Measurements from ENCODE around the gene CCT3.
A peak's percentile ranks its signal among the peaks of the same experiment; 100 is the strongest.
"Not testable (repeated sequence)": the region's sequence is repeated elsewhere in the genome, so short reads cannot be mapped to it uniquely, and the experiment has no call there.

The CCT3 gene

GRCh38 chr1:156336242-156336641 is 1.9 kb downstream of the CCT3 start:
- DNase-seq (ENCODE audit: low read depth in 3 of 3) = no peak

GRCh38 chr1:156323179-156323578 is 14.9 kb downstream of the CCT3 start:
- DNase-seq (ENCODE audit: low read depth in 3 of 3) = not testable (repeated sequence)

GRCh38 chr1:156320560-156320959 is 17.5 kb downstream of the CCT3 start:
- DNase-seq (ENCODE audit: low read depth in 3 of 3) = no peak

DNA sequence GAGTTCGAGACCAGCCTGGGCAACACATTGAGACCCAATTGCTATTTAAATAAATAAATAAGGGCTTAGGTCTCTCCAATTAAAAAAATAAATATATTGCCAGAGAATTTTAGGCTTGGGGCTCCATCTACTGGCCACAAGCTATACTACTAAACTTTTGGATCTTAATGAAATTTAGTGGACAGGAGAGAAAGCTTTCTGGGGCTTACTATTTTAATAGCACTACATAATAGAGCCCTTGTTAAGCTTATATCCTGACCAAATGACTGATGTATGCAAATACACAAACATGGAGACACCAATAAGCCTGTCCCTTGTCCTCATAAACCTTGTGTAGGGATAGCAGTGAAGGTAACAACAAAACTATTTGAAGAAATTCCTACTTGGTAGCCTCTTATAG is 18.4 kb downstream of the CCT3 start:
- DNase-seq (ENCODE audit: low read depth in 3 of 3) = no peak

DNA sequence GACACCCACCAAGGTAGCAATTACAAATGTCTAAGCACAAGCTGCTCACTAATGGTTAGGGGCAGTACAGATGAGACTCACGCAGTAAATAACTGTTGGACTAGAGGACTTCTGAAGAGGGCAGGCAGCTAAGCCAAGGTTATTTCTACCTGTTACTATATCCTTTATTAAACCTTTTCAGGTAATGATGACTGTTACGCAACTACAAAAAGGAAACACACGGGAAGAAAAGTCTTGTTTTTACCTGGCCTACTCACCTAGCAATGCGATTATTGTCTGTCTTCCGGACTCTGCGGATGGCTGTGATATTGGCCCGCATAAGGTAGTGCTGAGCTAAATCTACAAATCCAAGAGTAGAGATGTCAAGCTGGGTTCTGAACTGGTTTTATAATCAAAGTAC is 21.2 kb downstream of the CCT3 start:
- no peak for DNase-seq (ENCODE audit: low read depth in 3 of 3)

- DNase-seq (ENCODE audit: low read depth in 3 of 3) = no peak
Measured at GRCh38 chr1:156310962-156311361, 27.1 kb downstream of the CCT3 start.

GRCh38 chr1:156308078-156308477 is 30.0 kb downstream of the CCT3 start:
- no peak for DNase-seq (ENCODE audit: low read depth in 3 of 3)

DNA sequence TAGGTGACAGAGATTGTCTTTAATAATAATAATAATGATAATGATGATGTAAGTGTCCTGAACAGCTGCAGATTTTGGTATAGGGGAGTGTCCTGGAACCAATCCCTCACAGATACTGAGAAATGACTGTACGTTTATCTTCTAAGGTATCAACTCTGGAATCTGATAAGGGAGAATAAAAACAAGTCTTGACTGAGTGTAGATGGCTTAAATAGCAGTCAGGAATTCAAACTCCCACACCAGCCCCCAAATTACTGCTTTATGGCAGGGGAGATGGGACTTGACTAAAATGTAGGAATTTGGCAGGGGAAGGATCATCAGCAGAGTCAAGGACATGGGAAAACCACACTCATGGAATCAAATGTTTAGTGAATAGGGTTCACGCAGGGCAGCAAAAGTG is 32.9 kb downstream of the CCT3 start:
- no peak for DNase-seq (ENCODE audit: low read depth in 3 of 3)

GRCh38 chr1:156303241-156303640 is 34.9 kb downstream of the CCT3 start:
- DNase-seq (ENCODE audit: low read depth in 3 of 3) = no peak

DNA sequence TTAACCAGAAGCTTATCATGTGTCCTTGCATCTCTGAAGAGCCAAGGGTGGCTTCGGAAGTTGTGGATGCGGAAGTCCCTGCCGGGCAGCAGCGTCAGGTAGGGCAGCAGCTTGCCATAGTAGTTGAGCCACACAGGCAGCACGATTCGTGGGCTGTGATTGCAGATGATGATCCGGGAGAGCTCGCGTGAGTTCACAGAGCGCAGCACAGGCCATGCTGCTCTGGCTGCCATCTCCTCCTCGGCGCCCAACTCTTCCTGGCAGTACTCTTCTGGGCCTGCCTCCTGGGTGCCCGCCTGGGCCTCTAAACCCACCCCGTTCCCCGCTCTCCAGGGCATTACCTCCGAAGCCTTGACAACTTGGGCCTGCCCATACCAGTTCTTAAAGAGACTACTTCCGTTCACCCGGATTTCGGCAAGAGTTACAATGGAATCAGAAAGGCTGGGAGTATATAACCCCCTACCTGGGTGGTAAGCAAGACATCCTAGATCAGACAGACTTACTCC is 39.2 kb downstream of the CCT3 start, which contains the start of gene VHLL:
VHLL (minus strand) TSS at position 456 of the 506 bp plus-strand sequence; CDS start at position 338, 118 bp downstream.
- no peak for DNase-seq (ENCODE audit: low read depth in 3 of 3)

- peak in 2 of 3 donors; percentile 9 to 43 for DNase-seq (ENCODE audit: low read depth in 3 of 3)
Measured at GRCh38 chr1:156295391-156295947, 42.6 kb downstream of the CCT3 start, which contains the start of gene GLMP. GLMP (minus strand) TSS chr1:156295679; CDS start chr1:156295645, 34 bp downstream.

GRCh38 chr1:156293895-156294294 is 44.2 kb downstream of the CCT3 start:
- DNase-seq (ENCODE audit: low read depth in 3 of 3) = no peak

- DNase-seq (ENCODE audit: low read depth in 3 of 3) = no peak
Measured at GRCh38 chr1:156293098-156293434, 45.0 kb downstream of the CCT3 start.

DNA sequence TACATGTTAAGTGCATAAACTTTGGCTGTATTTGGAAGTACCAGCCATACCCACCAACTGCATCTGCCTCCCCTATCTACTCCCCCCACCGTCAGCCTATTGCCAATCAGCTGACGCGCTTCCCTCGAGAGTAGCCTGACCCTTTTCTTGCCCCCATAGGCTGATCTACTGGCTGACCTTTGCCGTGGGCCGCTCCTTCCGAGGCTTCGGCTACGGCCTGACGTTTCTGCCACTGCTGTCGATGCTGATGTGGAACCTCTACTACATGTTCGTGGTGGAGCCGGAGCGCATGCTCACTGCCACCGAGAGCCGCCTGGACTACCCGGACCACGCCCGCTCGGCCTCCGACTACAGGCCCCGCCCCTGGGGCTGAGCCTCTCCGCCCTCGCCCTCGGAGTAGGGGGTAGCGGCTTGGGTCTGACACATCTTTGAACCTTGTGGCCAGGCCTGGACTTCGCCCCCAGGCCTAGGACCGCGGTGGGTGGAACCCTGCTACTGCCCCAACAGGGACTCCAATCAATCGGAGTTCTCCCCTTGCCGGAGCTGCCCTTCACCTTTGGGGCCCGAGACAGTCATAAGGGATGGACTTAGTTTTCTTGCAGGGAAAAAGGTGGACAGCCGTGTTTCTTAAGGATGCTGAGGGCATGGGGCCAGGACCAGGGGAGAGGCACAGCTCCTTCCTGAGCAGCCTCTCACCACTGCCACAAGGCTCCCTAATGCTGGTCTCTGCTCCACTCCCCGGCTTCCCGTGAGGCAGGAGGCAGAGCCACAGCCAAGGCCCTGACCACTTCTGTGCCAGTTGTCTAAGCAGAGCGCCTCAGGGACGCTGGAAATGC is 46.6 kb downstream of the CCT3 start:
- DNase-seq (ENCODE audit: low read depth in 3 of 3) = no peak

GRCh38 chr1:156289857-156290256 is 48.2 kb downstream of the CCT3 start:
- no peak for DNase-seq (ENCODE audit: low read depth in 3 of 3)

- DNase-seq (ENCODE audit: low read depth in 3 of 3) = no peak
Measured at GRCh38 chr1:156286061-156286460, 52.0 kb downstream of the CCT3 start.

DNA sequence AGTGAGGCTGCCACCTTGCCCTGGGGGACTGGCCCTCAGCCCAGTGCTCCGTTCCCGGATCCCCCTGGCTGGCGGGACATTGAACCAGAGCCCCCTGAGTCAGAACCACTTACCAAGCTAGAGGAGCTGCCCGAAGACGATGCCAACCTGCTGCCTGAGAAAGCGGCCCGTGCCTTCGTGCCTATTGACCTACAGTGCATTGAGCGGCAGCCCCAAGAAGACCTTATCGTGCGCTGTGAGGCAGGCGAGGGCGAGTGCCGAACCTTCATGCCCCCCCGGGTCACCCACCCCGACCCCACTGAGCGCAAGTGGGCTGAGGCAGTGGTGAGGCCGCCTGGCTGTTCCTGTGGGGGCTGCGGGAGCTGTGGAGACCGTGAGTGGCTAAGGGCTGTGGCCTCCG is 52.7 kb downstream of the CCT3 start:
- DNase-seq (ENCODE audit: low read depth in 3 of 3) = no peak

GRCh38 chr1:156284757-156285156 is 53.3 kb downstream of the CCT3 start:
- DNase-seq (ENCODE audit: low read depth in 3 of 3) = no peak

GRCh38 chr1:156284112-156284511 is 54.0 kb downstream of the CCT3 start, which contains the start of gene TMEM79:
TMEM79 (plus strand) TSS chr1:156284325; CDS start chr1:156285227, 902 bp downstream.
- DNase-seq (ENCODE audit: low read depth in 3 of 3) = no peak

GRCh38 chr1:156283521-156283920 is 54.6 kb downstream of the CCT3 start:
- no peak for DNase-seq (ENCODE audit: low read depth in 3 of 3)

DNA sequence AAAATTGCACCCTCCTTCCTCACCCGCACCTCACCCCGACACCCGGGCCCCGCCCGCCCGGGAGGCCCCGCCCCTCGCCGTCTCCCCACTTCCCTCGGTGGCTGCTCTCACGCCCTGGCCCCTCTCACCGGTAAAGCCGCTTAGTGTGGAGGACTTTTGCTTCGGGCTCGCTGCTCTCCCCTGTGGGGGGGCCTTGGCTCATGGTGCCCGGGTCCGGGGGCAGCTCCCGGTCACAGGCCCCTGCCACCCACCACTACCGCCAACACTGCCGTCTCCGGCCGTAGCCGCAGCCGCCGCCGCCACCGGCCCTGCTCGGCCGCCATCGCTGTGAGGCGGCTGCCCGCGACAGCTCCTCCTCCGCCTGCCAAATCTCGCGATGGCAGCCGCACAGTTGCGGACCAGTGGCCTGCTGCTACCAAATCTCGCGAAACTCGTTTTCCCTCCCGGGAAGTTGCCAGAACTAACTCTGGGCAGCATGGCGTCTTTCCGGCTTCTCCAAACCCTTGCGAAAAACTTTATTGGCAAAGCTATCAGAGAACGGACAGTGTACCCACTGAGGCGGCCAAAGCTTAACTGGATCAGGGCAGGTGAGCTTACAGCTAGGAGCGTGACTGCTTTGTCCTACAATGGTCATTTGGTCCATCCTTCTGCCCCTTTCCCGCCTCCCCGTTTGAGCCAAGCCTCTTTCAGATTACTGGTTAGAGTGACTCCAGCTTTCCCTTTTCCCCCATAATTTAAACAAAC is 55.4 kb downstream of the CCT3 start, which contains the start of gene SMG5:
SMG5 (minus strand) TSS at position 347 of the 744 bp plus-strand sequence; CDS start at position 202, 145 bp downstream.
- DNase-seq (ENCODE audit: low read depth in 3 of 3) = peak; percentile 93 to 95 (median 93)
